C4-2B (cell line): ENCODE measurements around the gene MEX3A.
"Not testable (repeated sequence)": the region's sequence is repeated elsewhere in the genome, so short reads cannot be mapped to it uniquely, and the experiment has no call there.

Experiments used
- H3K27ac ChIP-seq: fragments of 450-650 bp; 2 replicates; pipeline ENCODE4 v1.5.1; 2017
- CTCF ChIP-seq: fragments of 450-650 bp; conservative IDR thresholded peaks from 2 replicates; pipeline ENCODE4 v1.5.1; 2017; ENCODE audit warnings: mild to moderate bottlenecking
- ZFX ChIP-seq: fragments of 450-650 bp; IDR thresholded peaks from 2 replicates; pipeline ENCODE4 v1.6.1; 2017

The MEX3A gene

GRCh38 chr1:156042828-156043227 is 39.4 kb downstream of the MEX3A start:
- TF ChIP-seq CTCF: no peak
- TF ChIP-seq ZFX: no peak
- H3K27ac ChIP-seq: no peak overlapping the region

GRCh38 chr1:156034991-156035390 is 47.3 kb downstream of the MEX3A start:
- H3K27ac ChIP-seq: not testable (repeated sequence)

GRCh38 chr1:156033011-156033410 is 49.3 kb downstream of the MEX3A start:
- no peak overlapping the region for H3K27ac ChIP-seq
- TF ChIP-seq ZFX: no peak

GRCh38 chr1:156026588-156026987 is 55.7 kb downstream of the MEX3A start:
- TF ChIP-seq ZFX (no peak), CTCF (no peak)
- H3K27ac ChIP-seq: no peak overlapping the region

GRCh38 chr1:156025876-156026275 is 56.4 kb downstream of the MEX3A start:
- no peak for TF ChIP-seq ZFX
- no peak for TF ChIP-seq CTCF
- no peak overlapping the region for H3K27ac ChIP-seq

- no peak for TF ChIP-seq ZFX
- TF ChIP-seq CTCF: no peak
Observed at GRCh38 chr1:156024801-156025200, 57.5 kb downstream of the MEX3A start.

More at GRCh38 chr1:156024801-156025200, 57.5 kb downstream of the MEX3A start:
- no peak overlapping the region for H3K27ac ChIP-seq
